IPS DF 6.9 (cell line): Measurements from ENCODE around the gene SELENOS.
"Not testable (repeated sequence)": the region's sequence is repeated elsewhere in the genome, so short reads cannot be mapped to it uniquely, and the experiment has no call there.

Source experiments
- DNase-seq: peaks from one replicate; pipeline ENCODE4 v3.0.0-alpha.2; 2013; ENCODE audit warnings: low read depth, low spot score
- H3K27ac ChIP-seq: one replicate; pipeline ENCODE4 v1.5.1; 2013; ENCODE audit warnings: low read length, control low read depth
- H3K27me3 ChIP-seq: 2 replicates; pipeline ENCODE4 v1.6.1; 2013; ENCODE audit warnings: mild to moderate bottlenecking, low read length; ENCODE audit not compliant: control insufficient read depth, insufficient read depth
- H3K36me3 ChIP-seq: 2 replicates; pipeline ENCODE4 v1.6.1; 2013; ENCODE audit warnings: low read length; ENCODE audit not compliant: control insufficient read depth, insufficient read depth
- H3K4me1 ChIP-seq: 2 replicates; pipeline ENCODE4 v1.6.1; 2013; ENCODE audit warnings: low read length; ENCODE audit not compliant: control insufficient read depth, insufficient read depth
- H3K4me3 ChIP-seq: 2 replicates; pipeline ENCODE4 v1.5.1; 2013; ENCODE audit warnings: mild to moderate bottlenecking, low read length
- H3K9me3 ChIP-seq: 2 replicates; pipeline ENCODE4 v1.6.1; 2013; ENCODE audit warnings: low read length, inconsistent platforms; ENCODE audit not compliant: control insufficient read depth, insufficient read depth
- WGBS: extraction: QIAGEN DNeasy Blood & Tissue Kit; methylation state at CpG from one replicate; pipeline ENCODE4 v1.1.7; 2013; ENCODE audit warnings: mixed read lengths, missing lambda C conversion rate; ENCODE audit not compliant: insufficient read length, insufficient coverage; 5-methylcytosine and 5-hydroxymethylcytosine counted together

The SELENOS gene

GRCh38 chr15:101294731-101295606 is 17.7 kb upstream of the SELENOS start, which contains the start of gene SNRPA1:
TSS of gene SNRPA1 (minus strand) at chr15:101295248. CDS start at chr15:101295178, 70 bp downstream.
- Histone ChIP-seq H3K4me1 (no peaks in the 10 kb centered on the region), H3K27ac (no peak within 1 kb of the TSS), H3K4me3 (peak within 1 kb of the TSS; percentile 98), H3K36me3 (no peaks in the 10 kb centered on the region), H3K9me3 (no peaks in the 10 kb centered on the region), H3K27me3 (no peaks in the 10 kb centered on the region)
- peak; percentile 66 for DNase-seq
- no CpG with 5 or more reads among the region's 87 CpGs for WGBS

- Histone ChIP-seq H3K27ac (no peak overlapping the region), H3K9me3 (no peaks in the 10 kb centered on the region), H3K4me1 (no peaks in the 10 kb centered on the region), H3K4me3 (no peak overlapping the region), H3K36me3 (peaks cover 4% of the 10 kb centered on the region; the same call in 1 of the 2 replicates), H3K27me3 (no peaks in the 10 kb centered on the region)
- no CpG with 5 or more reads among the region's 10 CpGs for WGBS
- no peak for DNase-seq
Measured at GRCh38 chr15:101293122-101293521, 15.8 kb upstream of the SELENOS start.

- Histone ChIP-seq H3K36me3 (peaks cover 17% of the 10 kb centered on the region; the same call in 1 of the 2 replicates), H3K27ac (no peak overlapping the region), H3K4me1 (no peaks in the 10 kb centered on the region), H3K4me3 (no peak overlapping the region), H3K9me3 (no peaks in the 10 kb centered on the region), H3K27me3 (no peaks in the 10 kb centered on the region)
- no CpG with 5 or more reads among the region's 8 CpGs for WGBS
- no peak for DNase-seq
Measured at GRCh38 chr15:101288905-101289513, 11.7 kb upstream of the SELENOS start.

- no CpG with 5 or more reads among the region's 6 CpGs for WGBS
- not testable (repeated sequence) for H3K27ac ChIP-seq, DNase-seq, H3K27me3 ChIP-seq, H3K9me3 ChIP-seq, H3K4me1 ChIP-seq, H3K4me3 ChIP-seq
- peaks cover 22% of the 10 kb centered on the region; the same call in 1 of the 2 replicates for H3K36me3 ChIP-seq
Measured at GRCh38 chr15:101287342-101287741, 10.1 kb upstream of the SELENOS start.

GRCh38 chr15:101286471-101287114 is 9.3 kb upstream of the SELENOS start:
- no peak overlapping the region for H3K27ac ChIP-seq
- no peak overlapping the region for H3K4me3 ChIP-seq
- no peaks in the 10 kb centered on the region for H3K27me3 ChIP-seq
- no peaks in the 10 kb centered on the region; the same call in 1 of the 2 replicates for H3K4me1 ChIP-seq
- peaks cover 24% of the 10 kb centered on the region; the same call in 1 of the 2 replicates for H3K36me3 ChIP-seq
- DNase-seq: no peak
- H3K9me3 ChIP-seq: no peaks in the 10 kb centered on the region
- no CpG with 5 or more reads among the region's 9 CpGs for WGBS

GRCh38 chr15:101283931-101284330 is 6.6 kb upstream of the SELENOS start:
- Histone ChIP-seq H3K27me3 (no peaks in the 10 kb centered on the region), H3K27ac (no peak overlapping the region), H3K4me3 (no peak overlapping the region), H3K36me3 (peaks cover 24% of the 10 kb centered on the region; the same call in 1 of the 2 replicates), H3K9me3 (no peaks in the 10 kb centered on the region), H3K4me1 (no peaks in the 10 kb centered on the region; the same call in 1 of the 2 replicates)
- no peak for DNase-seq
- WGBS: no CpG with 5 or more reads among the region's 6 CpGs

- H3K4me1 ChIP-seq: no peaks in the 10 kb centered on the region; the same call in 1 of the 2 replicates
- H3K36me3 ChIP-seq: peaks cover 11% of the 10 kb centered on the region; the same call in 1 of the 2 replicates
- no peak overlapping the region for H3K4me3 ChIP-seq
- no peak for DNase-seq
- no peak overlapping the region for H3K27ac ChIP-seq
- no peaks in the 10 kb centered on the region for H3K27me3 ChIP-seq
- WGBS: no CpG with 5 or more reads among the region's 2 CpGs
- no peaks in the 10 kb centered on the region for H3K9me3 ChIP-seq
Measured at GRCh38 chr15:101280007-101280406, 2.7 kb upstream of the SELENOS start.

GRCh38 chr15:101277943-101278564 is 769 bp upstream of the SELENOS start:
- Histone ChIP-seq H3K27me3 (no peaks in the 10 kb centered on the region), H3K4me3 (peak overlapping the region; percentile 96; the same call in 1 of the 2 replicates), H3K9me3 (no peaks in the 10 kb centered on the region), H3K27ac (no peak overlapping the region), H3K36me3 (peaks cover 17% of the 10 kb centered on the region), H3K4me1 (no peaks in the 10 kb centered on the region; the same call in 1 of the 2 replicates)
- no peak for DNase-seq
- WGBS: no CpG with 5 or more reads among the region's 12 CpGs

GRCh38 chr15:101276501-101277037 is 716 bp downstream of the SELENOS start:
- peaks cover 16% of the 10 kb centered on the region for H3K36me3 ChIP-seq
- DNase-seq: no peak

More at GRCh38 chr15:101276501-101277037, 716 bp downstream of the SELENOS start:
- no peak overlapping the region for H3K27ac ChIP-seq
- no peaks in the 10 kb centered on the region for H3K4me1 ChIP-seq
- no peaks in the 10 kb centered on the region for H3K27me3 ChIP-seq
- peak overlapping the region; percentile 96 for H3K4me3 ChIP-seq
- no peaks in the 10 kb centered on the region for H3K9me3 ChIP-seq
- WGBS: no CpG with 5 or more reads among the region's 14 CpGs
